K562 (cell line): ENCODE data around the gene GARIN5B. TPM values are rescaled to one million over a fixed set of nuclear protein-coding genes. Genes with fewer than 3 reads are reported as not detected.
A peak's percentile ranks its signal among the peaks of the same experiment; 100 is the strongest.

Source experiments
- BMI1 ChIP-seq: fragments of 150-350 bp; IDR thresholded peaks from 2 replicates; pipeline ENCODE4 v1.6.1; 2014; ENCODE audit warnings: low read length
- BRD9 ChIP-seq: fragments of 450-650 bp; IDR thresholded peaks from 2 replicates; pipeline ENCODE4 v1.6.1; 2018; ENCODE audit warnings: low read depth; ENCODE audit not compliant: partially characterized antibody
- CCAR2 ChIP-seq: fragments of 200-400 bp; formaldehyde crosslinking; IDR thresholded peaks from 2 replicates; pipeline ENCODE4 v1.6.1; 2017; ENCODE audit warnings: mild to moderate bottlenecking, low read depth, low read length
- CEBPB ChIP-seq: fragments of 450-650 bp; IDR thresholded peaks from 2 replicates; pipeline ENCODE4 v1.6.1; 2016; ENCODE audit warnings: missing genetic modification characterization, missing compliant biosample characterization
- CXXC5 ChIP-seq: fragments of 250-450 bp; sonication (Bioruptor Pico); IDR thresholded peaks from 2 replicates; pipeline ENCODE4 v1.8.0; 2022; ENCODE audit warnings: inconsistent platforms, mild to moderate bottlenecking, moderate library complexity
- DACH1 ChIP-seq: fragments of 450-650 bp; IDR thresholded peaks from 2 replicates; pipeline ENCODE4 v1.6.1; 2018; ENCODE audit not compliant: partially characterized antibody
- GTF2A2 ChIP-seq: IDR thresholded peaks from 2 replicates; pipeline ENCODE4 v1.6.1; 2016; ENCODE audit warnings: mild to moderate bottlenecking, missing genetic modification characterization, missing compliant biosample characterization
- GTF2B ChIP-seq: IDR thresholded peaks from 2 replicates; pipeline ENCODE4 v1.6.1; 2011; ENCODE audit not compliant: insufficient read length; ENCODE audit errors: extremely low read depth
- HNRNPLL ChIP-seq: fragments of 200-400 bp; formaldehyde crosslinking; IDR thresholded peaks from 2 replicates; pipeline ENCODE4 v1.6.1; 2017; ENCODE audit warnings: low read length, low read depth, mild to moderate bottlenecking; ENCODE audit not compliant: poor library complexity, severe bottlenecking
- MXI1 ChIP-seq: IDR thresholded peaks from 2 replicates; pipeline ENCODE4 v1.6.1; 2011; ENCODE audit warnings: low read depth, mild to moderate bottlenecking, improper control_type of control experiment, low read length
- MYC ChIP-seq, 2 experiments: fragments of 250-450 bp in 1 of 2; sonication (Bioruptor Pico) in 1 of 2; IDR thresholded peaks; 2 replicates each; pipeline versions ENCODE4 v1.5.1 to v1.6.1; 2012 to 2021; ENCODE audit warnings: low read depth in 2 of 2, borderline replicate concordance in 1 of 2, improper control_type of control experiment in 1 of 2, low read length in 1 of 2, mild to moderate bottlenecking in 1 of 2, moderate library complexity in 1 of 2
- NR1H2 ChIP-seq: sonication (generic); formaldehyde crosslinking; IDR thresholded peaks from 2 replicates; pipeline ENCODE4 v1.4.0; 2020; ENCODE audit warnings: mild to moderate bottlenecking, missing genetic modification reagents
- RAD21 ChIP-seq, 2 experiments: fragments of 250-450 bp in 1 of 2; fragments of 450-650 bp in 1 of 2; sonication (Bioruptor Pico) in 1 of 2; formaldehyde crosslinking in 1 of 2; IDR thresholded peaks in 1 of 2; conservative IDR thresholded peaks in 1 of 2; 2 replicates each; pipeline versions ENCODE4 v1.4.0 to v1.8.0; 2020 to 2022; ENCODE audit warnings: mild to moderate bottlenecking in 2 of 2, moderate library complexity in 1 of 2
- TAF9B ChIP-seq: fragments of 450-650 bp; IDR thresholded peaks from 2 replicates; pipeline ENCODE4 v1.6.1; 2018; ENCODE audit warnings: mild to moderate bottlenecking; ENCODE audit not compliant: partially characterized antibody
- ZBTB8A ChIP-seq: fragments of 450-650 bp; IDR thresholded peaks from 2 replicates; pipeline ENCODE4 v1.6.1; 2018; ENCODE audit warnings: mild to moderate bottlenecking, moderate library complexity; ENCODE audit not compliant: partially characterized antibody
- ZC3H8 ChIP-seq: fragments of 450-650 bp; IDR thresholded peaks from 2 replicates; pipeline ENCODE4 v1.6.1; 2017
- ZFPM2 ChIP-seq: fragments of 250-450 bp; sonication (Bioruptor Pico); IDR thresholded peaks from 2 replicates; pipeline ENCODE4 v1.5.1; 2022; ENCODE audit warnings: mild to moderate bottlenecking
- ZNF124 ChIP-seq: sonication (generic); formaldehyde crosslinking; IDR thresholded peaks from 2 replicates; pipeline ENCODE4 v1.8.1; 2022; ENCODE audit warnings: missing genetic modification reagents
- ZNF3 ChIP-seq: fragments of 250-450 bp; sonication (Bioruptor Pico); IDR thresholded peaks from 2 replicates; pipeline ENCODE4 v1.5.0; 2021; ENCODE audit warnings: mild to moderate bottlenecking, moderate library complexity
- ZNF695 ChIP-seq: fragments of 450-650 bp; formaldehyde crosslinking; IDR thresholded peaks from 2 replicates; pipeline ENCODE4 v1.4.0; 2020; ENCODE audit warnings: mild to moderate bottlenecking, moderate library complexity
- ZNF740 ChIP-seq, 3 experiments: fragments of 200-800 bp in 1 of 3; sonication (Bioruptor generic) in 1 of 3; sonication (generic) in 1 of 3; formaldehyde crosslinking in 1 of 3; IDR thresholded peaks; 2 replicates each; pipeline versions ENCODE4 v1.6.1 to v1.8.0; 2016 to 2022; ENCODE audit warnings: mild to moderate bottlenecking in 2 of 3, missing compliant biosample characterization in 2 of 3, missing genetic modification characterization in 2 of 3, missing genetic modification reagents in 1 of 3
- polyA plus RNA-seq, 8 experiments: library from polyadenylated mRNA; depleted of rRNA in 4 of 8; stranded (reverse) in 5 of 8; unstranded in 3 of 8; fragments of >200 nt; fragmentation: Nextera tagmentation in 2 of 8; fragmentation: Illumina TruSeq in 1 of 8; extraction: Ambion mirVana in 2 of 8; extraction: Trizol in 1 of 8; gene quantifications; 2 replicates each; pipeline versions ENCODE4 v1.2.1 to v1.2.3, GENCODE V29; 2011 to 2014; ENCODE audit warnings: inconsistent platforms in 1 of 8, missing spikeins in 1 of 8
- total RNA-seq, 7 experiments: library from RNA; depleted of rRNA in 6 of 7; stranded (reverse); fragments of >200 nt in 6 of 7; fragmentation: Illumina TruSeq in 2 of 7; extraction: Trizol in 2 of 7; gene quantifications; 2 replicates each; pipeline versions ENCODE4 v1.2.1 to v1.2.3, GENCODE V29; 2011 to 2021; ENCODE audit warnings: low replicate concordance in 1 of 7
- TF ChIP-seq, protein P1 (sequence below): fragments of 450-650 bp; IDR thresholded peaks from 2 replicates; pipeline ENCODE4 v1.6.1; 2018; ENCODE audit warnings: mild to moderate bottlenecking, low read depth; ENCODE audit not compliant: partially characterized antibody
- TF ChIP-seq, protein P2 (sequence below): fragments of 200-800 bp; sonication (Bioruptor generic); IDR thresholded peaks from 2 replicates; pipeline ENCODE4 v1.6.1; 2017; ENCODE audit warnings: missing genetic modification characterization, missing compliant biosample characterization

Gene GARIN5B
- total and polyA plus RNA-seq, 9 of the 15 experiments (the other 6 are each of a cell fraction or from before 2014, with no cell fraction given), result not detected

DNA sequence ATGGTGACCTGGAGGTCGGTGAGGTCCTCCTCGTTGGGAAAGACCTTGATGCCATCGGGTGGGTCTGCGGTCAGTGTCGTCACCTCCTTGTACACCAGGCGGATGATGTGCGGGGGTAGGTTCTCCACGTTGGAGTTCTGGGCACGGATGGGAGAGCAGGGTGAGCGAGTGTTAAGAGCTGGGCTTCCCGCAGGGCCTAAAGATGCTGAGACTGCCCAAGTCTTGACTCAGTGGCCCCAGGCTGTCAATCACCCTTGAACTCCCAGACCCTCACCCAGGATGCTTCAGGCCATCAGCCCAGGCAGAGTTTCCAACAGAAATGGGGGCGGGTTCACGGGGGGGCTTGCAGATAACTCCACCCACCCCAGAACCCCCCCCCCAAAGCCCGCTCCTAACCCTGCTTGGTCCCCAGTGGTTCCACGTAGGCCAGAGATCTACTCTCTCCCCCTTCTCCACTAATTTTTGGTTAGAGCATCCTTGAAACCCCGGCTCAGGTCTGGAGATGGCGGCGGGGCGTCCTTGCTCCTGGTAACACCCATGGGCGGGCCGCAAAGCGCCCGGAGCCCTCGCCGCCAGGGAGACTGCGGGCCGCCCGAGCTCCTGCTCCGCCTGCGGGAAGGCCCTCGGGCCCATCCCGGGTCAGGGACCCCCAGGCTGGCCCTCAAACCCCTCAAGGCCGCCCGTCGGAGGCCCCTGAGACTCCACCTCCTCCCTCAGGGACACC is 43.9 kb upstream of the GARIN5B start (continued):
- TF ChIP-seq TAF9B (no peak), ZNF3 (no peak), GTF2A2 (tag) (no peak), ZNF740 (CRISPR knock-in tag; IDR thresholded peaks at IDR 0.05) (no peak), ZNF740 (tag; IDR thresholded peaks at IDR 0.05) (peak in 1 of 2 experiments; percentile 58; a peak in 1 of 4 replicates), HNRNPLL (no peak), BRD9 (no peak), ZFPM2 (CRISPR knock-in tag) (no peak), BMI1 (no peak), ZNF124 (no peak), DACH1 (no peak), ZNF695 (CRISPR knock-in tag) (no peak), NR1H2 (no peak), GTF2B (no peak), MXI1 (no peak), CEBPB (tag) (no peak), ZC3H8 (no peak), CXXC5 (CRISPR knock-in tag) (no peak), ZBTB8A (no peak), MYC (IDR thresholded peaks at IDR 0.05; ENCODE audit: low read depth, low read length) (no peak), MYC (CRISPR knock-in tag; IDR thresholded peaks at IDR 0.05; ENCODE audit: borderline replicate concordance, low read depth) (no peak), RAD21 (CRISPR knock-in tag; conservative IDR thresholded peaks at IDR 0.05 in 1 of 2, IDR thresholded peaks at IDR 0.05 in 1 of 2) (no peak), CCAR2 (no peak)
- TF ChIP-seq, protein P1, sequence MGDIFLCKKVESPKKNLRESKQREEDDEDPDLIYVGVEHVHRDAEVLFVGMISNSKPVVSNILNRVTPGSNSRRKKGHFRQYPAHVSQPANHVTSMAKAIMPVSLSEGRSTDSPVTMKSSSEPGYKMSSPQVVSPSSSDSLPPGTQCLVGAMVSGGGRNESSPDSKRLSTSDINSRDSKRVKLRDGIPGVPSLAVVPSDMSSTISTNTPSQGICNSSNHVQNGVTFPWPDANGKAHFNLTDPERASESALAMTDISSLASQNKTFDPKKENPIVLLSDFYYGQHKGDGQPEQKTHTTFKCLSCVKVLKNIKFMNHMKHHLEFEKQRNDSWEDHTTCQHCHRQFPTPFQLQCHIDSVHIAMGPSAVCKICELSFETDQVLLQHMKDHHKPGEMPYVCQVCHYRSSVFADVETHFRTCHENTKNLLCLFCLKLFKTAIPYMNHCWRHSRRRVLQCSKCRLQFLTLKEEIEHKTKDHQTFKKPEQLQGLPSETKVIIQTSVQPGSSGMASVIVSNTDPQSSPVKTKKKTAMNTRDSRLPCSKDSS, result no peak
- TF ChIP-seq, protein P2, sequence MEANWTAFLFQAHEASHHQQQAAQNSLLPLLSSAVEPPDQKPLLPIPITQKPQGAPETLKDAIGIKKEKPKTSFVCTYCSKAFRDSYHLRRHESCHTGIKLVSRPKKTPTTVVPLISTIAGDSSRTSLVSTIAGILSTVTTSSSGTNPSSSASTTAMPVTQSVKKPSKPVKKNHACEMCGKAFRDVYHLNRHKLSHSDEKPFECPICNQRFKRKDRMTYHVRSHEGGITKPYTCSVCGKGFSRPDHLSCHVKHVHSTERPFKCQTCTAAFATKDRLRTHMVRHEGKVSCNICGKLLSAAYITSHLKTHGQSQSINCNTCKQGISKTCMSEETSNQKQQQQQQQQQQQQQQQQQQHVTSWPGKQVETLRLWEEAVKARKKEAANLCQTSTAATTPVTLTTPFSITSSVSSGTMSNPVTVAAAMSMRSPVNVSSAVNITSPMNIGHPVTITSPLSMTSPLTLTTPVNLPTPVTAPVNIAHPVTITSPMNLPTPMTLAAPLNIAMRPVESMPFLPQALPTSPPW (CRISPR knock-in tag), result peak; percentile 62
